ENCODE measurements around the gene ADCY10. TPM values are rescaled to one million over a fixed set of nuclear protein-coding genes. Genes with fewer than 3 reads are reported as not detected.

Gene ADCY10
- polyA plus RNA-seq, 1 donor from 2014 or later: 0.09 TPM

GRCh38 chr1:167878372-167879160 is 35.4 kb downstream of the ADCY10 start:
- H3K27ac ChIP-seq (ENCODE audit: low read length): no peak overlapping the region

More at GRCh38 chr1:167878372-167879160, 35.4 kb downstream of the ADCY10 start:
- Histone ChIP-seq H3K9ac (ENCODE audit: low read length) (no peak overlapping the region), H3K27me3 (ENCODE audit: insufficient read depth, low read depth, low read length) (no peaks in the 10 kb centered on the region), H3K36me3 (ENCODE audit: insufficient read depth, low read length) (no peaks in the 10 kb centered on the region), H3K9me3 (ENCODE audit: low read length) (no peaks in the 10 kb centered on the region), H3K79me2 (replicated peaks; ENCODE audit: insufficient read depth, low read length) (no peaks in the 10 kb centered on the region), H3K4me3 (ENCODE audit: low read length) (no peak overlapping the region), H3K4me2 (ENCODE audit: low read length) (no peak overlapping the region), H3F3A (ENCODE audit: insufficient read depth, low read length, poor library complexity, severe bottlenecking) (no peaks in the 10 kb centered on the region), H2AFZ (ENCODE audit: low read depth, low read length) (no peak overlapping the region), H3K9me2 (ENCODE audit: insufficient read depth, low read length) (no peaks in the 10 kb centered on the region), H4K20me1 (ENCODE audit: insufficient read depth) (no peaks in the 10 kb centered on the region)
- TF ChIP-seq SMC3 (conservative IDR thresholded peaks at IDR 0.05; ENCODE audit: poor library complexity) (no peak), EP300 (conservative IDR thresholded peaks at IDR 0.05; ENCODE audit: poor library complexity, severe bottlenecking) (no peak), EZH2 (IDR thresholded peaks at IDR 0.05; ENCODE audit: borderline replicate concordance, insufficient read depth, low read length, poor library complexity, severe bottlenecking) (no peak), MXI1 (conservative IDR thresholded peaks at IDR 0.05; ENCODE audit: poor library complexity, severe bottlenecking) (no peak), REST (IDR thresholded peaks at IDR 0.05; ENCODE audit: borderline replicate concordance) (no peak), CTCF (IDR thresholded peaks at IDR 0.05; ENCODE audit: poor library complexity, severe bottlenecking) (no peak), RAD21 (conservative IDR thresholded peaks at IDR 0.05) (no peak), POLR2AphosphoS5 (IDR thresholded peaks at IDR 0.05) (no peak), TAF1 (IDR thresholded peaks at IDR 0.05; ENCODE audit: low read depth) (no peak)

All from neural cell (in vitro differentiated cells).